Vagina (tissue), 2 donors: ENCODE data around the gene LARP4. TPM values are rescaled to one million over a fixed set of nuclear protein-coding genes. Genes with fewer than 3 reads are reported as not detected.

Experiments used
- DNase-seq, 2 donors: peaks; one replicate each; pipeline ENCODE4 v3.0.0-alpha.2; 2017; ENCODE audit errors: extremely low spot score in 2 of 2
- H3K27ac ChIP-seq: fragments of 200-600 bp; sonication (generic); one replicate; pipeline ENCODE4 v1.5.1; 2019
- H3K27me3 ChIP-seq: fragments of 200-600 bp; sonication (generic); one replicate; pipeline ENCODE4 v1.5.1; 2019
- H3K36me3 ChIP-seq, 2 donors: fragments of 200-600 bp; sonication (generic); one replicate each; pipeline ENCODE4 v1.5.1; 2017 to 2019
- H3K4me1 ChIP-seq: fragments of 200-600 bp; sonication (generic); one replicate; pipeline ENCODE4 v1.5.1; 2019
- H3K4me3 ChIP-seq, 2 donors: fragments of 200-600 bp; sonication (generic); 1 replicate in 1 of 2; 2 replicates in 1 of 2; pipeline ENCODE4 v1.5.1; 2016 to 2019
- H3K9me3 ChIP-seq: fragments of 200-600 bp; sonication (generic); one replicate; pipeline ENCODE4 v1.5.1; 2019
- POLR2A ChIP-seq, 2 donors: fragments of 450-650 bp; IDR thresholded peaks; one replicate each; pipeline ENCODE4 v1.6.1; 2017; ENCODE audit warnings: antibody characterized with exemption in 2 of 2, mild to moderate bottlenecking in 2 of 2, moderate library complexity in 2 of 2
- POLR2AphosphoS5 ChIP-seq, 2 donors: sonication (generic); formaldehyde crosslinking; IDR thresholded peaks; one replicate each; pipeline ENCODE4 v1.9.0; 2017; ENCODE audit warnings: antibody characterized with exemption in 2 of 2, mild to moderate bottlenecking in 2 of 2, low read depth in 1 of 2; ENCODE audit not compliant: insufficient read depth in 1 of 2
- intact Hi-C: fragments of 100-400 bp; cut with DNase I; formaldehyde crosslinking; loops from one replicate; pipeline ENCODE4 v1.15.1; 2023
- total RNA-seq: library from RNA; depleted of rRNA; stranded (reverse); fragments of >200 nt; gene quantifications from one replicate; pipeline ENCODE4 v1.2.3, GENCODE V29; 2016
- TF ChIP-seq, protein P1 (sequence below), 3 experiments: fragments of 450-650 bp in 2 of 3; fragments of 200-600 bp in 1 of 3; sonication (generic) in 1 of 3; IDR thresholded peaks; one replicate each; pipeline ENCODE4 v1.5.1; 2017 to 2019; ENCODE audit warnings: antibody characterized with exemption in 3 of 3, mild to moderate bottlenecking in 2 of 3, moderate library complexity in 2 of 3

Gene LARP4
- total RNA-seq, 1 donor from 2014 or later, result 38.5 TPM

GRCh38 chr12:50514526-50515276 lies 114.0 kb downstream of the LARP4 start:
- no peak for DNase-seq
- Histone ChIP-seq H3K4me3 (no peak overlapping the region), H3K27me3 (no peaks in the 10 kb centered on the region), H3K27ac (no peak overlapping the region), H3K4me1 (peaks cover 50% of the 10 kb centered on the region), H3K36me3 (no peaks in the 10 kb centered on the region), H3K9me3 (no peaks in the 10 kb centered on the region)
- intact Hi-C loops, result no loop called here
- TF ChIP-seq POLR2AphosphoS5 (IDR thresholded peaks at IDR 0.05; ENCODE audit: insufficient read depth in 1 of 2, low read depth in 1 of 2), result no peak
- TF ChIP-seq POLR2A (IDR thresholded peaks at IDR 0.05), result no peak
- TF ChIP-seq, protein P1, sequence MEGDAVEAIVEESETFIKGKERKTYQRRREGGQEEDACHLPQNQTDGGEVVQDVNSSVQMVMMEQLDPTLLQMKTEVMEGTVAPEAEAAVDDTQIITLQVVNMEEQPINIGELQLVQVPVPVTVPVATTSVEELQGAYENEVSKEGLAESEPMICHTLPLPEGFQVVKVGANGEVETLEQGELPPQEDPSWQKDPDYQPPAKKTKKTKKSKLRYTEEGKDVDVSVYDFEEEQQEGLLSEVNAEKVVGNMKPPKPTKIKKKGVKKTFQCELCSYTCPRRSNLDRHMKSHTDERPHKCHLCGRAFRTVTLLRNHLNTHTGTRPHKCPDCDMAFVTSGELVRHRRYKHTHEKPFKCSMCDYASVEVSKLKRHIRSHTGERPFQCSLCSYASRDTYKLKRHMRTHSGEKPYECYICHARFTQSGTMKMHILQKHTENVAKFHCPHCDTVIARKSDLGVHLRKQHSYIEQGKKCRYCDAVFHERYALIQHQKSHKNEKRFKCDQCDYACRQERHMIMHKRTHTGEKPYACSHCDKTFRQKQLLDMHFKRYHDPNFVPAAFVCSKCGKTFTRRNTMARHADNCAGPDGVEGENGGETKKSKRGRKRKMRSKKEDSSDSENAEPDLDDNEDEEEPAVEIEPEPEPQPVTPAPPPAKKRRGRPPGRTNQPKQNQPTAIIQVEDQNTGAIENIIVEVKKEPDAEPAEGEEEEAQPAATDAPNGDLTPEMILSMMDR (IDR thresholded peaks at IDR 0.05), result no peak

- TF ChIP-seq POLR2A (IDR thresholded peaks at IDR 0.05), result no peak
- TF ChIP-seq POLR2AphosphoS5 (IDR thresholded peaks at IDR 0.05; ENCODE audit: insufficient read depth in 1 of 2, low read depth in 1 of 2), result no peak
- TF ChIP-seq, protein P1 (IDR thresholded peaks at IDR 0.05), result no peak
- no peak overlapping the region for H3K27ac ChIP-seq
- intact Hi-C loops, result no loop called here
Measured at GRCh38 chr12:50515587-50515986, 114.9 kb downstream of the LARP4 start.

DNA sequence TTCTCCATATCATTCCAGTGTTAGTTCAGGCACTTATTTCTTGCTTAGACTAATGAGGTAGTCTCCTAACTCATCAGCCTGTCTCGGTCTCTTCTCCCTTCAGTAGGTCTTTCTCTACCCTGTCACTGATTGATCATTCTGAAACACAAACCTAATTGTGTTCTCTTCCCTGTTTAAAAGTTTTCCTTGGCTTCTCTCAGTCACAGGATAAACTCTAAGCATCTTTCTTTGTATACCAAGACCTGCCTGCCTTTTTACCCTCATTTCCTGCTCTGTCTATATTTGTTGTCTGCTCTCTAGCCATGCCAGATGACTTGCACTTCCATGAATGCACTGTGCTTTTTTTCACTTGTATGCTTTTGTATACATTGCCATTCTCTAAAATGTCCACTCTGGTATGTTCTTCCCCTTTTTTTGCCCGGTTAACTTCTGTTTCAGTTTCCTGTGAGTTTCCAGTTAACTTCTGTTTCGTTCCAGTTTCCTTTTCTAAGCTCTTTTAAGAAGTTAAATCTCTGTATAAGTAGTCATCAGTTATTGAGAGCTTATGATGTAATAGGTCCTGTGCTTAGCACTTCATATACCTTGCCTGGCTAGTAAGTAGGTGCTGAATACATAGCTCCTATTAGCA lies 116.8 kb downstream of the LARP4 start:
- TF ChIP-seq, protein P1 (IDR thresholded peaks at IDR 0.05), result no peak
- TF ChIP-seq POLR2AphosphoS5 (IDR thresholded peaks at IDR 0.05; ENCODE audit: insufficient read depth in 1 of 2, low read depth in 1 of 2) (no peak), POLR2A (IDR thresholded peaks at IDR 0.05) (no peak)
- H3K4me1 ChIP-seq, result peaks cover 44% of the 10 kb centered on the region
- no peaks in the 10 kb centered on the region for H3K36me3 ChIP-seq
- no peaks in the 10 kb centered on the region for H3K27me3 ChIP-seq
- H3K27ac ChIP-seq, result no peak overlapping the region
- no peak for DNase-seq
- no peak overlapping the region for H3K4me3 ChIP-seq
- no peaks in the 10 kb centered on the region for H3K9me3 ChIP-seq
- intact Hi-C loops, result no loop called here

More at GRCh38 chr12:50515587-50515986, 114.9 kb downstream of the LARP4 start:
- no peaks in the 10 kb centered on the region for H3K36me3 ChIP-seq
- no peak overlapping the region for H3K4me3 ChIP-seq
- no peaks in the 10 kb centered on the region for H3K27me3 ChIP-seq
- H3K9me3 ChIP-seq, result no peaks in the 10 kb centered on the region
- H3K4me1 ChIP-seq, result peaks cover 41% of the 10 kb centered on the region
- no peak for DNase-seq

DNA sequence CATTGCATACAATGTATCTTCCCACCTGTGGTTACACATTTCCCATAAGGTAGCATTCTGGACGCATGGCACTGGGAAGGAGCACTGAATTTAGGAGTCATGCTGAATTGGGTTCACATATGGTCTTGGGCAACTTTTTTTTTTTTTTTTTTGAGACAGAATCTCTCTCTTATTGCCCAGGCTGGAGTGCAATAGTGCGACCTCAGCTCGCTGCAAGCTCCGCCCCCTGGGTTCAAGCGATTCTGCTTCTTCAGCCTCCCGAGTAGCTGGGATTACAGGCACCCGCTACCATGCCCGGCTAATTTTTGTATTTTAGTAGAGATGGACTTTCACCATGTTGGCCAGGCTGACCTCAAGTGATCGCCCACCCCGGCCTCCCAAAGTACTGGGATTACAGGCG lies 117.4 kb downstream of the LARP4 start:
- peaks cover 44% of the 10 kb centered on the region for H3K4me1 ChIP-seq
- intact Hi-C loops, result no loop called here

More for the DNA sequence above, 117.4 kb downstream of the LARP4 start:
- no peak overlapping the region for H3K4me3 ChIP-seq
- no peaks in the 10 kb centered on the region for H3K36me3 ChIP-seq
- TF ChIP-seq POLR2AphosphoS5 (IDR thresholded peaks at IDR 0.05; ENCODE audit: insufficient read depth in 1 of 2, low read depth in 1 of 2), result no peak
- TF ChIP-seq, protein P1 (IDR thresholded peaks at IDR 0.05), result no peak
- H3K9me3 ChIP-seq, result no peaks in the 10 kb centered on the region
- no peaks in the 10 kb centered on the region for H3K27me3 ChIP-seq
- no peak for DNase-seq
- H3K27ac ChIP-seq, result no peak overlapping the region
